ENCODE measurements around the gene GRIN2C.

GRIN2C gene

GRCh38 chr17:74821655-74822334 is 37.9 kb downstream of the GRIN2C start:
- no peak overlapping the region for H3K27ac ChIP-seq (ENCODE audit: low read length)
- H3K4me1 ChIP-seq (ENCODE audit: insufficient read depth, low read length): no peaks in the 10 kb centered on the region
- no peak overlapping the region for H3K4me3 ChIP-seq (ENCODE audit: low read depth in 1 of 2, low read length in 2 of 2)
- no peak overlapping the region for H2AFZ ChIP-seq (ENCODE audit: low read depth, low read length)
- H3K79me2 ChIP-seq (ENCODE audit: insufficient read depth, low read length): no peaks in the 10 kb centered on the region
- no peaks in the 10 kb centered on the region for H3K27me3 ChIP-seq (ENCODE audit: insufficient read depth, low read length, poor library complexity)
- H3K4me2 ChIP-seq (ENCODE audit: insufficient read depth, low read length): no peak overlapping the region
- peaks cover 17% of the 10 kb centered on the region for H3K36me3 ChIP-seq (ENCODE audit: insufficient read depth, low read length)
- DNase-seq (no peak), ATAC-seq (ENCODE audit: insufficient read depth, low read depth) (no peak)
- no peaks in the 10 kb centered on the region for H3K9me3 ChIP-seq (ENCODE audit: insufficient read depth, low read length, severe bottlenecking)
- no peaks in the 10 kb centered on the region for H4K20me1 ChIP-seq (ENCODE audit: insufficient read depth, low read length)
- no peak overlapping the region for H3K9ac ChIP-seq (ENCODE audit: low read depth, low read length)
- no peak for TF ChIP-seq CTCF (IDR thresholded peaks at IDR 0.05; ENCODE audit: borderline replicate concordance, extremely low read depth, low read length, poor library complexity, severe bottlenecking)
- no peak for TF ChIP-seq EZH2 (IDR thresholded peaks at IDR 0.05; ENCODE audit: borderline replicate concordance, low read depth, low read length, severe bottlenecking)

- Histone ChIP-seq H3K4me2 (ENCODE audit: insufficient read depth, low read length) (no peak overlapping the region), H3K4me3 (ENCODE audit: low read depth in 1 of 2, low read length in 2 of 2) (no peak overlapping the region), H4K20me1 (ENCODE audit: insufficient read depth, low read length) (no peaks in the 10 kb centered on the region), H3K9me3 (ENCODE audit: insufficient read depth, low read length, severe bottlenecking) (no peaks in the 10 kb centered on the region), H3K9ac (ENCODE audit: low read depth, low read length) (no peak overlapping the region), H3K79me2 (ENCODE audit: insufficient read depth, low read length) (no peaks in the 10 kb centered on the region), H3K4me1 (ENCODE audit: insufficient read depth, low read length) (no peaks in the 10 kb centered on the region), H3K27me3 (ENCODE audit: insufficient read depth, low read length, poor library complexity) (no peaks in the 10 kb centered on the region), H3K36me3 (ENCODE audit: insufficient read depth, low read length) (peaks cover 14% of the 10 kb centered on the region), H2AFZ (ENCODE audit: low read depth, low read length) (no peak overlapping the region), H3K27ac (ENCODE audit: low read length) (no peak overlapping the region)
- TF ChIP-seq CTCF (IDR thresholded peaks at IDR 0.05; ENCODE audit: borderline replicate concordance, extremely low read depth, low read length, poor library complexity, severe bottlenecking) (no peak), EZH2 (IDR thresholded peaks at IDR 0.05; ENCODE audit: borderline replicate concordance, low read depth, low read length, severe bottlenecking) (no peak)
- ATAC-seq (ENCODE audit: insufficient read depth, low read depth) (no peak), DNase-seq (no peak)
Observed at GRCh38 chr17:74819801-74820436, 39.8 kb downstream of the GRIN2C start.

GRCh38 chr17:74818291-74818938 is 41.3 kb downstream of the GRIN2C start:
- H3K36me3 ChIP-seq (ENCODE audit: insufficient read depth, low read length): peaks cover 10% of the 10 kb centered on the region
- no peaks in the 10 kb centered on the region for H3K4me1 ChIP-seq (ENCODE audit: insufficient read depth, low read length)
- TF ChIP-seq EZH2 (IDR thresholded peaks at IDR 0.05; ENCODE audit: borderline replicate concordance, low read depth, low read length, severe bottlenecking) (no peak), CTCF (IDR thresholded peaks at IDR 0.05; ENCODE audit: borderline replicate concordance, extremely low read depth, low read length, poor library complexity, severe bottlenecking) (no peak)
- no peaks in the 10 kb centered on the region for H3K9me3 ChIP-seq (ENCODE audit: insufficient read depth, low read length, severe bottlenecking)
- no peaks in the 10 kb centered on the region for H4K20me1 ChIP-seq (ENCODE audit: insufficient read depth, low read length)
- H2AFZ ChIP-seq (ENCODE audit: low read depth, low read length): no peak overlapping the region
- no peak overlapping the region for H3K4me3 ChIP-seq (ENCODE audit: low read depth in 1 of 2, low read length in 2 of 2)
- no peak overlapping the region for H3K9ac ChIP-seq (ENCODE audit: low read depth, low read length)
- DNase-seq: no peak
- no peaks in the 10 kb centered on the region for H3K27me3 ChIP-seq (ENCODE audit: insufficient read depth, low read length, poor library complexity)
- ATAC-seq (ENCODE audit: insufficient read depth, low read depth): no peak
- H3K27ac ChIP-seq (ENCODE audit: low read length): no peak overlapping the region
- H3K4me2 ChIP-seq (ENCODE audit: insufficient read depth, low read length): no peak overlapping the region
- H3K79me2 ChIP-seq (ENCODE audit: insufficient read depth, low read length): no peaks in the 10 kb centered on the region

All from DND-41 (cell line).